GM21576 (cell line): ENCODE measurements around the gene FAM120B.
"Not testable (repeated sequence)": the region's sequence is repeated elsewhere in the genome, so short reads cannot be mapped to it uniquely, and the experiment has no call there.

Experiments used
- ATAC-seq: cut with Tn5 transposase; IDR thresholded peaks from one replicate; pipeline ENCODE4 v1.9.1; 2021; ENCODE audit warnings: mild to moderate bottlenecking, moderate library complexity; ENCODE audit not compliant: unreplicated experiment

The FAM120B gene

GRCh38 chr6:170306324-170307079 is at the start of gene FAM120B:
Gene FAM120B, plus strand, starts transcription at chr6:170306758. Its CDS starts 10,633 bp downstream, at chr6:170317391.
- peak; percentile 96 for ATAC-seq

GRCh38 chr6:170257376-170257775 is 49.2 kb upstream of the FAM120B start:
- no peak for ATAC-seq

GRCh38 chr6:170258407-170258806 is 48.2 kb upstream of the FAM120B start:
- ATAC-seq = no peak

- ATAC-seq = no peak
Measured at GRCh38 chr6:170259278-170259677, 47.3 kb upstream of the FAM120B start.

- no peak for ATAC-seq
Measured at GRCh38 chr6:170260686-170261085, 45.9 kb upstream of the FAM120B start.

- no peak for ATAC-seq
Measured at GRCh38 chr6:170261643-170262488, 44.7 kb upstream of the FAM120B start.

GRCh38 chr6:170262489-170263088 is 44.0 kb upstream of the FAM120B start:
- ATAC-seq = no peak

GRCh38 chr6:170263410-170263809 is 43.1 kb upstream of the FAM120B start:
- no peak for ATAC-seq

- no peak for ATAC-seq
Measured at GRCh38 chr6:170264086-170264485, 42.5 kb upstream of the FAM120B start.

GRCh38 chr6:170264644-170265043 is 41.9 kb upstream of the FAM120B start:
- not testable (repeated sequence) for ATAC-seq

GRCh38 chr6:170265655-170266054 is 40.9 kb upstream of the FAM120B start:
- no peak for ATAC-seq

GRCh38 chr6:170266061-170266825 is 40.3 kb upstream of the FAM120B start:
- ATAC-seq = no peak

- no peak for ATAC-seq
Measured at GRCh38 chr6:170267688-170268087, 38.9 kb upstream of the FAM120B start.

GRCh38 chr6:170268216-170269129 is 38.1 kb upstream of the FAM120B start:
- no peak for ATAC-seq

GRCh38 chr6:170269151-170269845 is 37.3 kb upstream of the FAM120B start:
- ATAC-seq = no peak

GRCh38 chr6:170269846-170270541 is 36.6 kb upstream of the FAM120B start:
- ATAC-seq = no peak

- no peak for ATAC-seq
Measured at GRCh38 chr6:170270984-170271593, 35.5 kb upstream of the FAM120B start.

- ATAC-seq = peak; percentile 96
Measured at GRCh38 chr6:170271771-170272314, 34.7 kb upstream of the FAM120B start.
